HL-60/S4 treated with phorbol 12-myristate 13-acetate at 8.2 ng/mL for 4 days and 3 days (cell line): Measurements from ENCODE around the gene PSMD6.

ENCODE experiments used
- in situ Hi-C: fragments of 300-500 bp; cut with MboI; formaldehyde crosslinking; loops from 2 replicates; pipeline ENCODE4 v1.15.0; 2022; ENCODE audit warnings: low sequenced_read_pairs

The PSMD6 gene

DNA sequence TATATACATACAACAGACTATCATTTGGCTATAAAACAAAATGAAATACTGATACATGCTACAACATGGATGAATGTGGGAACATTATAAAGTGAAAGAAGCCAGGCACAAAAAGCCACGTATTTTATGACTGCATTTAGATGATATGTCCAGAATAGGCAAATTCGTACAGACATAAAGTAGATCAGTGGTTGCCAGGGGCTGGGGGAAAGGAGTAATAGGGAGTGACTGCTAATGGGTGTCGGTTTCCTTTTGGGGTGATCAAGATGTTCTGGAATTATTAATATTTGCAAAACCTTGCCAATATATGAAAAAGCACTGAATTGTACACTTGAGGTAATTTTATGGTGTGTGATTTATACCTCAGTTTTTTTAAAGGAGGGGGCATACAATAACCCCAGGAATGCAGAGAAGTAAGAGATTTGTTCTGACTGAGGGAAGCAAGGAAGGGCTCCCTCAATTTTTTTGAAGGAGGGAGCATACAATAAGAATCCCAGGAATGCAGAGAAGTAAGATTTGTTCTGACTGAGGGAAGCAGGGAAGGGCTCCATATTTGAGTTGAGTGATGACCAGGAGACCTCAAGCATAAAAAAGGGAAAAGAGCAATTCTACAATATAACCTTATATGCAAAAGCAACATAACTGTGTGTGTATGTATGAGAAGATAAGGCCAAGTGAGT lies 6.2 kb downstream of the PSMD6 start:
- in situ Hi-C loops, result no loop called here

DNA sequence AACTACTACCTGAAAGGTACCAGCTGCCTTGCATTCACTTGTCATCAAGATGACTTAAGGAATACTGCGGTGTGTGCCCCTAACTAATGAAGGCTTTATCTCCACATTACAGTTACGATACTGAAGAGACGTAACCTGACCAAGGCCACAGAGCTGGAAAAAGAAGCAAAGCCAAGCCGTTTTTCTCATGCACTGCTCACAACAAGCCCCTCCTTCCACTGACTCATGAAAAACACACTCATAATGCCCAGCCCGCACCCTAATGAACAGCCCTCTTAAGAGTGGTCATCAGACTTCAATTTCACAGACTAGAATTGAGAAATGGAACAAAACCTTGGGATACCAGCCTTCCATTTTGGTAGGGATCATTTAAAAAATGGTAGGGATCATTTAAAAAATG lies 11.6 kb downstream of the PSMD6 start:
- in situ Hi-C loops, result no loop called here

DNA sequence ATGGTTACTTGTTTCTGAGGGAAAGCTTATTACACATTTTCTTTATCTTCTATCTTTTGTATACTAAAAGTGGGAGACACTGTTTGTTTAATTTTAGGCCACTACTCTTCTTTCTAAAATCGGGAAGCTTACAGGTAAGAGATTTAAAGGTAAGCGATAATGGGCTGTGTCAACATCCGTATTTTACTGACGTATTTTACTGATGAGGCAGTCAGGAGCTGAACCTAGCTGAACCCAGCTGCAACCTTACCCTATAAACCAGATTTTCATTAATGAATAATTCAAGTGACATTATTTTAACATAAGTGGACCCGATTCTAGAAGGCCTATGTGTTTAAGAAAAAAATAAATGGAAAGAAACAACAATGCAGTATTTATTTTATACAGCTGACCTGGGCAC lies 13.1 kb downstream of the PSMD6 start:
- in situ Hi-C loops, result no loop called here

DNA sequence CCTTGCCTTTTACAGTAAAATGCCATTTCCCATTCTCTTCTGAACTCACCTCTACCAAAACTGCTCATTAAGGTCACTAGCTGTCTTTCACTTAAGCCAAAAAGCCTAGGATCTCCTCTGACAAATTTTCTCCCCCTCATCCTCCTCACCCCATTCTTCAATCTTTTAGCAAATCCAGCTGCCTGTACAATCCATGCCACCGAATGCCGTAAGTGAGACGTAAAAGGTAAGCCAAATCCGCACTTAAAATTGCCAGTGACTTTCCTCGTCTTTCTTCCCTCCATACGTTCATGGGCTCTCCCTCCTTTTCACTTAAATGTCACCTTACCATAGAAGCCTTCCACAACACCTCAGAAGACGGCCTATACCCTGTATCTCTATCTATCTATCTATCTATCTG lies 13.8 kb downstream of the PSMD6 start:
- in situ Hi-C loops, result no loop called here

DNA sequence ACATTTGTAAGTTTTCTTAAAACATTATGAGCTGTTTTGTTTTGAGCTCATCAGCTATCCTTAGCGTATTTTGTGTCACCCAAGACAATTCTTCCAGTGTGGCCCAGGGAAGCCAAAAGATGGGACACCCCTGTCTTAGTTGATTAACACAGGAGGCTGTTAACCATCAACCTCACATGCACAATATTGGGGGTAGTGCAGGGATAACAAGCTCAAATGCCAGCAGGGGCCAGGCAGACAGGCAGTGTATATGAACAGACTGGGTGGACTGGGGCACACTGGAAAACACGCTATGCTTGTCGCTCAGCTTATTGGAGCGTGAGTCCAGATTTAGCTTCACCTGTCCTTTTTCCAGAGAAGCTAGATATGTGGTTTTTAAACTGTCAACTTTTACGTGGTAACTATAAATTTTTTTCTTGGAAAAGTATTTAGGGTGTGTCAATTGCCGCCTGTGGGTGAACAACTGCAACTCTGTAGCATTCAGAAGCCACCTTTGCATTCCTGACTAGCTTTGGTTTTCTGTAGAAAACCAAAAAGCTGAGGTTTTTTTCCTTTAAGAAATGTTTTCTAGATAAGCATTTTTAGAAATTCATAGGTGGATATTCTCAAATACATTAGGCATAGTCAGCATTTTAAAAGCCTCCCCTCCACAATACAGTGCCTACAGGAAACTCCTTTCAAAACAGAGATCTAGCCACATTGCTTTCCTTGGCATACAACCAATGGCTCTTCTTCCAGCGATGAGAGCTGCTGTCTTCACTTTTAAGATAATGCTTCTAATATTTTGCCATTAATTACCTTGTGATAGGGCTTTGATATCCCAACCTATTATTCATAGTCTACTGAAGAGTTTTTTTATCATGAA lies 14.6 kb downstream of the PSMD6 start:
- in situ Hi-C loops, result no loop called here

DNA sequence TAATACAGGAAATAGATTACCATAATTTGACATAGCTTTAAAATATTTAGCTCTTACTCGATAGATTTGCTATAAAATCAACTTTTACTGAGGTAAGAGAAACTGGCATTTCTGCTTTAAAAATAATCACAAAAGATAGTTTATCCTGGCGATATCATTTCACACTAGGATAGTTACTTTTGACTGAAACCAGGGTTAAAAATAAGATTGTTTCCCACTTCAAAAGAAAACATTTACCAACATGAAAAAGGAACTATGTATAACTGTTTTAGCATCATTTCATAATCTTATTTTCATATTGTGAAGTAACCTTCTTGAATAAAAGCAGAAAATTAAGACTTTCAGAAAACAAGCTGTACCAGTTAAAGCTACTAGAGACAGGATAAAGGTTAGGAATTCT lies 15.3 kb downstream of the PSMD6 start:
- in situ Hi-C loops, result no loop called here

DNA sequence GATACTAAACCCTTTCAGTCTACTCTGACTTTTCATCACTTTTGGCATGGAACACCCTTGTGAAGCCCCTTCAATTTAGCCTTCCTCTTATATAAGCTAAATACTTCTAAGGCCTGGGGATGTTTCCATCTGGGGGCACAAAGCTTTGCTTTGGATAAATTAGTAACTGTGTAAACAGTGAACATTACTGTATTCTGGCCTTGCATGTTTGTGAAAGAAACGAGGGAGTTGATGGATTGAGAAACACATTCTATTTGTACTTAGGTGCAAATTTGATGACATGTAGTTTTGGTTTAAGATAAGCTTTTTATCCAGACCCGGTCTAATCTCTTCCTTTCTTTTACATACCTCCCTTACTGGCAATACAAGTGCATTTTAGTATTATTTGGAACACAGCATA lies 19.7 kb downstream of the PSMD6 start:
- in situ Hi-C loops, result no loop called here

DNA sequence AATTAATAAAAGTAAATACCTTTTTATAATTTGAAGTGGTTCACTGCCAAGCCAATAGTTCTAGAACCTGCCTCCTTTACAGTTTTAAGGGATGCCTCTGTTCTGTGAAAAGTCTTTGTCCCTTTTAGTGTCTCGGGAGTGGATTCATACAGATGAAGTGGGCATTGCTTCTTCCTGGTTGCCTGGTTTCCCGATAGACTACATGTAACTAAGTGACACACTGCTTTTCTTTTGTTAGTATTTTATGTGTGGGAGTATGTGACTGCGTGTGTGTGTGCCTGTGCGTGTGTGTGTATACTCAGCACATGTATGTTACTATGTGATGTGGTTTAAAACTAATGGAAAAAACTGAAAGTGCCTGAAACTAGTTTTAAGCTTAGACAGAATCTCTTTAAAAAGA lies 21.1 kb downstream of the PSMD6 start:
- in situ Hi-C loops, result no loop called here

DNA sequence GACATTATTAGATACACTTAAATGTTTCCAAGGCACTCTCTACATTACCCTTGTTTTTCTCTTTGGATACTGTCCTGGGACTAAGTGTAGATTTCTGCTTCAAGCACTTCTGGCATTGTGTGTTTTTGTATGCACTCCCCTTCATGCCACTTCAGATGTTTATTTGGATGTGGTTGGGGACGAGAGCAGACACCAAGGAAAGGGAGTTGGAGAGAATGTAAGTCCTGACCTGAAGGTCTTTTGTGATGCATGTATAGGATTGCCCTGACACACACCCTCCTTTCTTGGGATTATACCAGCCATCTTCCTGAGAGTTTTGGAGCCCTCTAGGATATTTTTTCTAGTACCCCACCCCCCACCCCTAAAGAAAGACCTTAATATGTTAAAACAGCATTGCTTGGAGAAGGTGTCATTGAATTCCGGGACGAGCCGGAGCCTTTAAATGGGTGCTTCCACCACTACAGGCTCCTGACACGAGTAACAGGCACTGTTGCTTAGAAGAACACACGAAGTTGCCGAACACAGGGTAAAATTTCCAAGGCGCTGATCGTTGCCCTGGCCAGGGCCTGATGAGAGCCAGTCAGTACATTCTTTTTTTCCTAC lies 22.7 kb downstream of the PSMD6 start:
- in situ Hi-C loops, result no loop called here

DNA sequence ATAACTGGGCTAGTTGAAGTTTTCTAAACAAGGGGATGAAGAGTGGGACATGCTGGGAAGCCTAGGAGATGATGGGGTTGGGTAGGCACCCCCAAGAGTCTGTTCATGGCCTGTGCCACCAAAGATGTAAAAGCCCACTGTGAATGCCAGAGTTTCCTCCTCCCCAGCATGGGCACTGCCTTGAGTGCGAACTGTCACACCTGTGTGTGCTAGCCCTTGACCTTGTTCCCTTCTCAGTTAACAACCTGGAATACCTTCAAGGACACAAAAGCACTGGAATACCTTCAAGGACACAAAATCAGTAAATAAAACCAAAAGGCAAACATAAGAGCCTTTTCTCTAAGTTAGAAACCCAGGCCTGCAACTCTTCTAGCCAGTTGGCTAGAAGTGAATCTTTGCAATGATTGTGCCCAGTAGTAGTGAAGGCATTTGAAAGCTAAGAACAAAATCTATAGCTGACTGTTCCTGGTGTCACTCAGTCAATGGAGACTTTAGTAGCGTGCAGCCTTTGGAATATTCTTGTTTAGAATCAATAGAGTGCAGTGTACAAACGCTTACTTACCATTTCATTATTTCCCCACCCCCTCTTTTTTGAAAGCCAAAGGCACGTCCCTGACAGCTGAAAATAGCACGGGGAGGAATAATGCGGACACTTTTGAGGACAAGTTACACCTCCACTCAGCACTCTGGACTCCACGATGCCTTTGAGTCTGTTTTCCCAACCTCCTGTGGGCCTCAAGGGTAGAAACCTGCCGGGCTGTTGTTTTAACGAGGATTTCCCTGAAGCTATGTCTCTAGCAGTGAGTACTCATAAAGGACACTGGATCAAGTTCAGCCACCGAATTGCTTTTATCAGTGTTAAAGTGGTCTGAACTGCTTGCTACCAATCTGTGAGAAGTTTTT lies 24.2 kb downstream of the PSMD6 start:
- in situ Hi-C loops, result no loop called here

DNA sequence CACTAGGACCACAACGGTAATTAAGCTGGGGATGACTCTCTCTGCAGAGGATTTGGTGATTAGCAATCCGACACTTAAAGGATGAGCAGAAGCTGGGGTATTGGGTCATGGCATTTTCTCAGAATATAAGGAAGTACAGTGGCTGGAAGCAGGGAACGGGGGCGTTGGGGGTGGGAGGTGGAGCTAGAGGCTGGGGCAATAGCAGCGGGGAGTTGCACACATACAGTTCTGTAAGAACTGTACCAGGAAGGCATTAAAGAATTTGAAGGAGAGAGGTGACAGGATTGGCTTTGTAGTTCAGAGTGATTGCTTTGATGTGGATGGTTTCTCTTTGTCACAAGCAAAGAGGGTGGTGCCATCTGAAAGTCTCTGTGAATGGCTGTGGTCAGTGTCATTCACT lies 28.2 kb downstream of the PSMD6 start:
- in situ Hi-C loops, result no loop called here

DNA sequence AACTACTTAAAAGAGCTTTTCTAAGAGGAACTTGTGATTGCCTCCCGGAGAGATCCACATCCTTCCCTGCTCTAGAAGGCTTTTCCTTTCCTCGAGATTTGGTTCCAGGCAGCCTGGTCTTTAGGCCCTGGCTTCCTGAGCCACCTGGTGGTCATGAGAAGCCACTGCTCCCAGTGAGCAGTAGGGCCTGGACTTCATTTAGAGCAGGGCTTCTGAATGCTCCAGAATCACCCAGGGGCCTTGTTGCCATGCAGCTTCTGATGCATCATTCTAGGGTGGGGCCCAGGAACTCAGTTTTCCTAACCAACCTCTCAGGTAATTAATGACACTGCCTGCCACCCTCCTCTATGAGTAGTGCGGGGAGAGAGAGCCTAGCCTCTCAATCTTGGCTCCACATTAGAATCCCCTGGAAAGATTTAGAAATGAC lies 29.6 kb downstream of the PSMD6 start:
- in situ Hi-C loops, result no loop called here

DNA sequence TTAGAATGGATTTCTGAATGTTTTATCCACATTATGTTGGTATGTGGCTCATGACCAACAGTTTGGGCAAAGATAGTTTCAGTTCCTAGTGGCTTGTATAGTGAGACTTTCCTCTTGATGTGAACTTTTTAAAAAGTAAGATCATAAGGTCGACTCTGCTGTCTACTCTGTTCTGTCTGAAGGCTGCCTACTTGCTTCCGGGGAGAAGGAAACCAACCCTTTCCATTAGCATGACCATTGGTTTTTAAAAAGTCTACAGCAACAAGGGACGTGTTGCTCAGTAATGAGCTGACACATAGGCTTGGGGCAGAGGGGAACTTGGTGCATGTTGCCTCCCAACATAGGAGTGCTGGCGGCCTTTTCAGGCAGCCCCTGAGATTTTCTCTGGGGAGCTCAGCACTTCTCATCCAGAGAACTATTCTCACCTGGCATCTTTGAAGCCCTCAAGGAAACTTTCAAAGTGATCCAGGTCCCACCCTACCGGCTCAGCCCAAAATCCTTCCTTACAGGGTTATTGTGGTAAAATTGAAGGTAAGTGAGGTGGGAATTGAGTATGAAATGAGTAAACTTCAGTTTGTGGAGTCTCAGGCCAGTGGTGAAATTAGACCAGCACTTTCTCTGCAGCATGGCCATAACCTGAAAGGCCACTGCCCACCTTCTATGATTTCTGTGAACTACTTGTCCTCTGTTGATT lies 30.6 kb downstream of the PSMD6 start:
- in situ Hi-C loops, result no loop called here

DNA sequence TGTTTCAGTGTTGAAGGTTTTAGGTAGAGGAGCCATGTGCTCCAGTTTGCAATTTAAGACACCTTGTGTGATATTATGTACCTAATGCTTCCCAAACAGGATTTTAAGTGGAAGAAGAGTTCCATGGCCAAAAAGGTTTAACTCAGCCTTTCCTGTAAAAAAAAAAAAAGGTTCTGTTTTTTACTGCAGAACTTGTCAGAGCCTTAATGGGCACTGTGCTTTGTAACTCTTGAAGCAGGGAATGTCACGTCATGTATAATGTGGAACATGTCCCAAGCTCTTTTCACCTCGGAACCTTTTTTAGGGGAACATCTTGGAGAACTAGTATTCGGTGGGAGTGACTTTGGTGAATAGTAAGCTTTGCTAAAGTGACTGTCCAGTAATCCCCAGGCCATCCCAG lies 31.6 kb downstream of the PSMD6 start:
- in situ Hi-C loops, result no loop called here

DNA sequence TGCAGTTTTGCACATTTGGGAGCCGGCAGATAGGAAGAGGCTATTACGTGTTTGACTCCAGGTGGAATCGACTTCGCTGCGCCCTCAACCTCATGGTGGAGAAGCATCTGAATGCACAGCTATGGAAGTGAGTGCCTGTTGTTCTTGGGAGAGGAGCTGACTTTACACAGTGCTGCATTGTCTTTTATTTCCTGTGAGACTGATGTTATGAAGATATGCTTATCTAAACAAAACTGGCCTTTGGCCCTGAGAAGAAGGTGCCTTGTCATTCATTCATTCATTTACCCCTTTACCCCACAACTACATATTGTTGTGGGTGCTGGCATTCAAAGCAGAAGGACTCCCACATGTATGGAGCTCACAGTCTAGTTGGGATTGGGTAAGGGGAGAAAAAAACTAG lies 32.6 kb downstream of the PSMD6 start:
- in situ Hi-C loops, result no loop called here

DNA sequence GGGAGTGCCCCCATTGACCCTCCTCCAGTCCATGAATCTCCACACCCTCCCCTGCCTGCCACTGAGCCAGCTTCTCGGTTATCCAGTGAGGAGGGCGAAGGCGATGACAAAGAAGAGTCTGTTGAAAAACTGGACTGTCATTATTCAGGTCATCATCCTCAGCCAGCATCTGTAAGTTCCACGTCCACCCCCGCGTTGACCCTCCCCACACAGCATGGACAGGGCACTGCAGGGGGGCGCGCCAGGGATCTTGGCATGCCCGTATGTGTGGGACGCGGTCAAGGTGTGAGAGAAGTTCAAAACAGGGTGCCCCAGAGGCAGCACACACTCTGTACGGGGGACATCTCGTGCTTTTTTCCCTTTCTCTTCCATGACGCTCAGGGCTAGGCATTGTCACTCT lies 33.1 kb downstream of the PSMD6 start:
- in situ Hi-C loops, result no loop called here

DNA sequence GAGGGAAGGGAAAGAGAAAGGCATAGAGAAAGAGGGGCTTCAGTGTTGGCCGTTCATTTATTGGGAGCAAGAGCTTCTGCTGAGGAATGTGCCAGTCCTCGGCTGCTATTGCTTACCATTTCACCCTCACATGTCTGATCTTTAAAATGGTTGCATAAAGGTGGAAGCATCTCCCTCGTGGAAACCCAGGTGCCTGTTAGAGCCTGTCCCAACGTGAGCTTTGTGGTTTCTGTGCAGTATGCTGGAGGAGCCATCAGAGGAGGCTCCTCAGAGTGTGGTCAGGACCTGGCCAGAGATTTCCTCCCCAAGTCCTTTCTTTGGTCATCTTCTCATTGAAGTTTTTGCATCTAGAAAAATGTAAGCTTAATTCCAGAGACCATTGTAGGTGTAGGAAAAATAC lies 34.4 kb downstream of the PSMD6 start:
- in situ Hi-C loops, result no loop called here

DNA sequence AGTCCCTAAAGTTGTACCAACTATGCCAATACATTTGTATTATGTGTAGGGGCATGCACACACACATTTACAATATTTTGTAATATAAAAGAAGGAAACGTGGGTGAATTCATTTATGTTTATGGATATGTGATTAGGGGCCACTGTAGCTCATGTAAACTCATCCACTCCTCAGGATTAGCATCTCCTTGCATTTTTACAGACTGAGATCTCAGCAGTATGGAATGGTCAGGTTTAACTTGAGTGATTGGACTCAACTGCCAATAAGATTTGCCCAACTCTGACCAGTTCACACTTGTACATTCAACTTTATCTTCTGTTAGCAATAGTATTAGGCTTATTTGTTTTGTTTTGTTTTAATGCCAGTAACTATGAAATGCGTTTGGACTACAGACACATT lies 36.5 kb downstream of the PSMD6 start:
- in situ Hi-C loops, result no loop called here

DNA sequence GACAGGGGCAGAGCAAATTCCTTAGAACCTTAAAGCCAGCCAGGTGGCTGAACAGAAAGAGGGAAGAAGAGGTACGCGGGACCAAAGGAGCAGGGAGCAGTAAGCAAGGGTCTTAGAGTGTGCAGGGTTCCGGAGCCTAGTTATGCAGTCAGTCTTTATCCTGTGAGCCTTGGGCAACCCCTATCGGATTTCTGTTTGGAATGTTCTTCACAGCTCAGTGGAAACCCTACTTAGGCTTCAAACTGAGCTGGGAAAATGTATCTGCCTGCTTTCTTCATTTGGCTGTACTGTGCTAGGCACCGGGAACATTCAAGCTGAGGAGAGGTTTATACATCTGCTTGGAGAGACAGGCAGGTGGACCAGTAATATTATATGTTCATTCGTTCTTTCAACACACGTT lies 37.1 kb downstream of the PSMD6 start:
- in situ Hi-C loops, result no loop called here

DNA sequence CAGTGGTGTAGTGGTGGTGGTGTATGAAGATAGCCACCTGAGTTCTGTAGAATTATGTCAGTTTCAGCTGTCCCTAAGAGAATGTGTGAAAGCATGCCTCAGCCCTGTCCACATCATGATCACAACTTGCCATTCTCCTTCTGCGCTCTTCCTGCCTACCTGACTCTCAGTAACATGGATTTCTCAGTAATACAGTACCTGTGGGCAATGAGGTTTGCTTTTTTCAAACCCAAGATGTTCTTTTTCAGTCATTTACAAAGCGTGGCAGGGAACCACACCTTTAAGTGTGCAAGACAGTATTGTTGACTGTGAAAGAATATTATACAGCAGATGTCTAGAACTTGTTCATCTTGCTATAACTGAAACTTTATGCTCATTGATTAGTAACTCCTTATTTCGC lies 38.9 kb downstream of the PSMD6 start:
- in situ Hi-C loops, result no loop called here

DNA sequence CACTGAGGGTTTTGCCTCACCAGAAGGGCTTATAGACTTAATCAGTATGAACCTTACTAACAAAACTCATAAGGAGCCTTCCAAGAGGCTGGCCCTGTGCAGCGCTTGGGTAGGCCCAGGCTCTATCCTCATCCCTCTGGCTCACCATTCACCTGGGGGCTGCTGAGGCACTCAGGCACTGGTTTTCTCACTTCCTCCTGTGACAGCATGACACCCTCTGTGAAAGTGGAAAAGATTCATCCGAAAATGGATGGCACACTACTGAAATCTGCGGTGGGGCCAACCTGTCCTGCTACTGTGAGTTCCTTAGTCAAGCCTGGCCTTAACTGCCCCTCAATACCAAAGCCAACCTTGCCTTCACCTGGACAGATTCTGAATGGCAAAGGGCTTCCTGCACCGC lies 41.3 kb downstream of the PSMD6 start:
- in situ Hi-C loops, result no loop called here
